ENCODE data around the gene KIF3C.
"Not testable (repeated sequence)": the region's sequence is repeated elsewhere in the genome, so short reads cannot be mapped to it uniquely, and the experiment has no call there.

Gene KIF3C

DNA sequence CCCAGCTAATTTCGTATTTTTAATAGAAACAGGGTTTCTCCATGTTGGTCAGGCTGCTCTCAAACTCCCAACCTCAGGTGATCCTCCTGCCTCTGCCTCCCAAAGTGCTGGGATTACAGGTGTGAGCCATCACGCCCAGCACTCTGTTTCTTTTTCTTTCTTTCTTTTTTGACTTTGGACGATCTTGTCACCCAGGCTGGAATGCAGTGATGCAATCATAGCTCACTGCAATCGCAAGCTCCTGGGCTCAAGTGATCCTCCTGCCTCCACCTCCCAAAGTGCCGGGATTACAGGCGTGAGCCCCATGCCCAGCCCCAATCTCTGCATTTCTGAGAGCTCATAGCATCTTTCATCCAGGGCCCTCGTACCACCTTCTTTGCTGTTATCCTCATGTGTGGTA is 17.1 kb upstream of the KIF3C start:
- not testable (repeated sequence) for DNase-seq (ENCODE audit: low read depth, low spot score)

DNA sequence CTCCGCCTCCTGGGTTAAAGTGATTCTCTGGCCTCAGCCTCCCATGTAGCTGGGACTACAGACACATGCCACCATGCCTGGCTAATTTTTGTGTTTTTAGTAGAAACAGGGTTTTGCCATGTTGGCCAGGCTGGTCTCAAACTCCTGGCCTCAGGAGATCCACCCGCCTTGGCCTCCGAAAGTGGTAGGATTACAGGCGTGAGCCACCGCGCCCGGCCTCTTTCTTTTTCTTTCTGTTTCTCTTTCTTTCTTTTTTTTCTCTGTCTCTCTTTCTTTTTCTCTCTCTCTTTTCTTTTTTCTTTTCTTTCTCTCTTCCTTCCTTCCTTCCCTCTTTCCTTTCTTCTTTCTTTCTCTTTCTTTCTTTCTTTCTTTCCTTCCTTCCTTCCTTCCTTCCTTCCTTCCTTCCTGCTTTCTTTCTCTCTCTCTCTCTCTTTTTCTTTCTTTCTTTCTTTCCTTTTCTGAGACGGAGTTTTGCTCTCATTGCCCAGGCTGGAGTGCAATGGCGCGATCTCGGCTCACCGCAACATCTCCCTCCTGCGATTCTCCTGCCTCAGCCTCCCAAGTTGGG is 16.6 kb upstream of the KIF3C start:
- not testable (repeated sequence) for DNase-seq (ENCODE audit: low read depth, low spot score)

DNA sequence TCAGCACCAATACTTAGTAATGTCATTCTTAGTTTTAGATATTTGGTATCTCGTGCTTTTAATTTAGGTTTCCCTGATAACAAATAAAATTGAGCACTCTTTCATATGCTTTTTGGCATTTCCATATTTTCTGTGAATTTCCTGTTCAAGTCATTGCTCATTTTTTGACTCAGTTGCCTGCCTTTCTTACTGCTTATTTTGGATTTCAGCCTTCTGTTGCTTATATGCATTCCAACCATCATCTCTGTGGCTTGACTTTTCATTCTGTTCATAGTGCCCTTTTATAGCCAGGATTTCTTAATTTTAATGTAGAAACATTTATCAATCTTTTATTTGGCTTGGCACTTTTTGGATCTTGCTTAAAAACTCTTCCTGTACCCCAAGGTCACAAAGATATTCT is 14.5 kb upstream of the KIF3C start:
- no peak for DNase-seq (ENCODE audit: low read depth, low spot score)

DNA sequence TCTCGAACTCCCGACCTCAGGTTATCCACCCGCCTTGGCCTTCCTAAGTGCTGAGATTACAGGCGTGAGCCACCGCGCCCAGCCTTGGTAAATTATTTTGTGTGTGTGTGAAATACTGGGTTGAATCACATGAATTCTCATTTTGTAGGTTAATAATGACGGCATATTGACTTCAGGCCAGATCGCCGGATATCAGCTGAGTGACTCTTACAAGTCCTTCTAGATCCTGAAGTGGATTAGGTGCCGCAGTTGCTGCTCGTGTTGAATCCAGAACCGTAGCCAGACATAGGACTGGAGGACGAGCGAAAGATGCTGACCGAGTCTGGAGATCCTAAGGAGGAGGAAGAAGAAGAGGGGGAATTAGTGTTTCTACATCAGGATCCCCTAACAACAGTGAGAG is 12.2 kb upstream of the KIF3C start:
- DNase-seq (ENCODE audit: low read depth, low spot score): no peak

DNA sequence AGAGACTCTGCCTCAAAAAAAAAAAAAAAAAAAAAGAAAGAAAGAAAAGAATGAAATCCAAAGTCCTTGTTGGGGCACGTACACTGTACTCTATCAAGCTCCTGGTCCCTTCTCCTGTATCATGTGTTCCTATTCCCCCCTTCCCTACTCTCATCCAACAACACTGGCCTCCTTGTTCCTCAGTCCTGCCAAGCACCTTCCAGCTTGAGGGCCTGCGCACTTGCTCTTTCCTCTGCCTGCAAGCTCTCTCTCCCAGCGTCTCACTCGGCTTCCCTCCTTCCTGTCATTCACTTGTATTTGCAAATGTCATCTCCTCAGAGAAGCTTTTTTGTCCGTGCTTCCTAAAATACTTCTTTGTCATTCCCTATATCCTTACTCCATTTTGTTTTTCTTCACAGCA is 10.8 kb upstream of the KIF3C start:
- no peak for DNase-seq (ENCODE audit: low read depth, low spot score)

DNA sequence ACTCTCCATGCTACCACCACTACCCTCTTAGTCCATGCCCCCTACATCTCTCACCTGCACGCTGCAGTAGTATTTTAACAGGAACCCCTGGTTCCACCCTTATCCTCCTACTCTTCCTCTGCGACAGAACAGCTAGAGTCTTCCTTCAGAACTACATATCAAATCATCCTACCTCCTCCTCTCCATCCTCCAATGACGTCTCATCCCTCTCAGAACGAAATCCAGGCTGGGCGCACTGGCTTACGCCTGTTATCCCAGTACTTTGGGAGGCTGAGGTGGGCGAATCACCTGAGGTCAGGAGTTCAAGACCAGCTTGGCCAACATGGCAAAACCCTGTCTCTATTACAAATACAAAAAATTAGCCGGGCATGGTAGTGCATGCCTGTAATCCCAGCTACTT is 10.3 kb upstream of the KIF3C start:
- DNase-seq (ENCODE audit: low read depth, low spot score): no peak

DNA sequence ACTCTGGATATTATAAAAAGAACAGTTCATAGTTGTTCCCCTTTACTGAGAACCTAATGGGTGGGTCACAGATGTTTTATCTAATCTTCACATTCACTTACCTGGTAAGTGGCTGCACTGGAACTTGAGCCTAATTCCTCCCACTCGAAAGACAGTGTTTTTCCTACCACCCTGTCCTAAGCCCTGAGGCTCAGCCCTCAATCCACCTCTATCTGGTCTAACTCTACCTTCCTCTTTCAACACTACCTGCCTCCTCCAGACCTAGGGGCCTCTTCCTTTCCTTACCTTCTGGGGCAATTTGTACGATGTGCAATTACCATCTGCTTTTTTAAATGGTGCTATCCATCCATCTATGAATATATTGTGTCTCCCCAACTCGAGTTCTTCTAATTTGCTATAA is 9.7 kb upstream of the KIF3C start:
- DNase-seq (ENCODE audit: low read depth, low spot score): no peak

DNA sequence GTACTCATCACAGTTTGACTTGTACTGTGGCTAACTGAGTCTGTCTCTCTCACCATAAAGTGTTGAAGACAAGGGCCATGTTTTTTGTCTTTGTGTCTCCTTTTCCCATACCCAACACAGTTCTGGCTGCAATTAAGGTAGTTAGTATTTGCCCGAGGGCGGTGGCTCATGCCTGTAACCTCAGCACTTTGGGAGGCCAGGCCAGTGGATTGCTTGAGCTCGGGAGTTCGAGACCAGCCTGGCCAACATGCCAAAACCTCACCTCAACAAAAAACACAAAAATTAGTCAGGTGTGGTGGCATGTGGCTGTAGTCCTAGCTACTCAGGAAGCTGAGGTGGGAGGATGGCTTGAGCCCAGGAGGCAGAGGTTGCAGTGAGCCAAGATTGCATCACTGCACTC is 6.9 kb upstream of the KIF3C start:
- no peak for DNase-seq (ENCODE audit: low read depth, low spot score)

DNA sequence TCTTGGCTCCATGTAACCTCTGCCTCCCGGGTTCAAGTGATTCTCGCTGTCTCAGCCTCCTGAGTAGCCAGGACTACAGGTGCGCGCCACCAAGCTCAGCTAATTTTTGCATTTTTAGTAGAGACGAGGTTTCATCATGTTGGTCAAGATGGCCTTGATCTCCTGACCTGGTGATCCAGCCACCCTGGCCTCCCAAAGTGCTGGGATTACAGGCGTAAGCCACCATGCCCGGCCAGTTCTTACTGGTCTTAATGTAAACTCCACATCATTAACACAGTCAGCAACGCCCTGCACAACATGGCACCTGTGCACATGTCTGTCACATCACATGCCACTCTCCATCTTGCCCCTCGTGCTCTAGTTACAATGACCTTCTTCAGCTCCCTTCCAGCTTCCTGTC is 5.8 kb upstream of the KIF3C start:
- DNase-seq (ENCODE audit: low read depth, low spot score): no peak

DNA sequence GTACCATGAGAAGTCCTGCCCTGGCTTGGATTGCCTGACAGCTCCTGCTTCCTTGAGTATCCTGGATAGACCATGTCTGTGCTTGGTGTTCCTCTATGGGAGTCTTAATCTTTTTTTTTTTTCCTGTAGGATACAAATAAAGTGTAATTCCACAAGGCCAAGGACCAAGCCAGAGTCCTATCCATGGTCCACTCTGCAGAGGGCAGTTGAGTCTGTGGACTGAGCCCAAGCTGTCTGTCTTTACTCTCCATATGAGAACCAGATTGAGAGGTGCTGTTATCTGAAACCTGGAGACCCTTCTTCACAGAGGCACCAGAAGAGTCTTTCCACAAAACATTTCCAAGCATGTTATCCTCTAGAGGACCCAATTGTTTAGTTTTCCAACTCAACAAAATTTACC is 1.4 kb upstream of the KIF3C start:
- no peak for DNase-seq (ENCODE audit: low read depth, low spot score)

DNA sequence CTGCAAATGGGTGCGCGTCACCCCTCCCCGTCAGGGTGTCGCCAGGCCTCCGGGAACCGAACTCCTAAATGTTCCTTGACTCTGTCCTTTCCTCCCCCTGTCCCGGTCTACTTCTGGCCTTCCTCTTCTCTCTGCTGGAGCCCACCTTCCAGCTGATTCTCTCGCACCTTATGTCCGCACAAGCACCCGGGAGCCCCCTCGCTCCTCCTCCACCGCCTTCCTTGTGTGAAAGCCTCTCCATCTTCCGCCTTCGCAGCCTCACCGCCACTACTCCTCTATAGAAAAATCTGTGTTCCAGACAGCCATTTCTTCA is 627 bp upstream of the KIF3C start:
- no peak for DNase-seq (ENCODE audit: low read depth, low spot score)

DNA sequence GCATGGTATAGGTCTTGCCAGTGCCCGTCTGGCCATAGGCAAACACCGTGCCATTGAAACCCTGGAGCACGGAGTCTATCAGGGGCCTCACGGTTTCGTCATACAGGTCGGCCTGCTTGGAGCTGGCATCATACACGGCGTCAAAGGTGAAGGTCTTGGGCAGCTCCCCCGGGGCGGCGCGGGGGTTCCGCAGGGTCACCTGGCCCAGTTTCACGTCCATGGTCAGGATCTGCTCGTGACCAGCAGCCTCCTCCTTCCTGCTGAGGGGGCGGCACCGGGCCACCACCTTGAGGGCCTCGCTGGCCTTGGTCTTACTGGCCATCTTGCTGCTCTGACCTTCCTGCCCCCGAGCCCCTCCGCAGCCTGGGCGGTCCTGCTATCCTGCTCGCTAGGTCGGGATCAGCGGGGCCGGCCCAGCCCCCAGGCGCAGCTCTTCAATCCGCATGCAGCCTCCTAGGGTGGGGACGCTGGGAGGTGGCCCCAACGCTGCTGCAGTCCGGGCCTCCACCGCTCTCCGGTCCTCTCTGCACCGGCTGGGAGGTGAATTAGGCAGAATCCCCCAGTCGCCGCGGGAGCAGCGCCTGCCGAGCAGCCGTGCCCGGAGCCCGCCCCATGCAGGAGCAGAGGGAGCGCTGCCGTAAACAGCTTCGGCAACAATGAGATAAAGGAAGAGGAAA is 563 bp downstream of the KIF3C start:
- no peak for DNase-seq (ENCODE audit: low read depth, low spot score)

DNA sequence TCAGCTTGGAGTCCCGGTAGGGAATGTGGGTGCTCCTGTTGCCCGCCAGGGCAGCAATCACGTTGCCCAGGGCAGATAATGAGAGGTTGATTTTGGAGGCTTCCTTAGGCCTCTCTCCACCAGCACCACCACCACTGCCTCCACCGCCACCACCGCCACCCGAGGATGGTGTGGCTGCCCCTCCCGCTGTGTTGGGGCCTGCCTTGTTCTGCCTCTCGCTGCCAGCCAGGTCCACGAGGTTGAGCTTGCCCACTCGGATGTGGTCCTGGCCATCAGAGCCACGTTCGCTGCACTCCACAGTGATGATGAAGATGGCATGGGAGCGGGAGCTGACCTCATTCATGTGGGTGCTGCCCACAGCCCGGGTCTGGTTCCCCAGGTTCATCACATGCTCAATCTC is 1.3 kb downstream of the KIF3C start:
- no peak for DNase-seq (ENCODE audit: low read depth, low spot score)

DNA sequence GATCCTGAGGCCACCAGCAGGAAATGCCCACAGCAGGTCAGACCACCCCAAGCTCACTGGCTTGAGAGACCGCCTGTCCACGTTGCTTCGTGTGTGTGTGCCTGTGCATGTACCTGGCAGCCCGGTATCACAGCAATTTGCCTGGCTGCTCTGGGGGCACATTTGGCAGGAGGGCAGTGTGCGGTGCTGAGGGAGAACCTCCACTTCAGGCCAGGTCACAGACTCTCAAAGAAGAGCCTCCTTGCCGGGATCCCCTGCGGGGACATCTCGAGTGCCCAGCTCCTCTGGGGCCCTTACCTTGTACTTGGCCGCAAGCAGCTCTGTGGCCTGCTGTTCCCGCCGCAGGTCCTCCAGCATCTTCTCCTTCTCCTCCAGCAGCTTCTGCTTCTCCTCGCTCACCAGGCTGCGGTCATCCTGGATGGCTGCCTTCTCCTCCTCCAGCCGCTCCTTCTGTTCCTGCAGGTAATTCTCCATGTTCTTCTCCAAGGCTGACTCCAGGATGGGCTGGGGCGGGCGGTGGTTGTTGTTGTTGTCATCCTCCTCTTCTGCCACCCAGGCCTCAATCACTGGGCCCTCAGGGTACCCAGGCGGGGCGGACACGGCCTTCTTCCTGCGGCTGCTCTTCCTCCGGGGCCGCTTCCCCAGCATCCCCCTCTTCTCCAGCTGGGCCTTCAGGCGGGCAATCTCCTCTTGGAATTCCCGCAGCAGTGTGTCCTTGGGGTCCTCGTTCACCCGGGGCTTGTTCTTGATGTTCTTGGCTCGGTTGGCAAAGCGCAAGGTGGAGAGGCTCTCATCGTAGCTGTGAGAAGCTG is 2.0 kb downstream of the KIF3C start:
- DNase-seq (ENCODE audit: low read depth, low spot score): no peak

DNA sequence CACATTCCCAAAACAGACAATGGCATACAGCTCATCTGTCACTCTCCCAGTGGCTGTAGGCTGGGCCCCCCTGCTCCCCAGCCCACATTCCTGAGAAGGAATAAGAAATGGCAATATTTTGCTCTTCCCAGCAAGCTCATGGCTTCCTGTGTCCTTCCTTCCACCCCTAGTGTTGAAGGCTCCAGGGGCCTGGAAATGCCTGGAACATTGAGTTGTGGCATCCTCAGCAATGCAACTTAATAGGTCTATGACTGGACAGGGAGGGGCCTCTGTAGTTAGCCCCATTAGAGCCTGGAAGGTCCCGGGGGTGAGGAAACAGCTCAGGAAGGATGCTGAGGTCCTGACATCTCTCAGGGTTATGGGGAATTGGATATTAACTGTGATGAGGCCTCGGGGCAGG is 3.3 kb downstream of the KIF3C start:
- DNase-seq (ENCODE audit: low read depth, low spot score): peak; percentile 38

DNA sequence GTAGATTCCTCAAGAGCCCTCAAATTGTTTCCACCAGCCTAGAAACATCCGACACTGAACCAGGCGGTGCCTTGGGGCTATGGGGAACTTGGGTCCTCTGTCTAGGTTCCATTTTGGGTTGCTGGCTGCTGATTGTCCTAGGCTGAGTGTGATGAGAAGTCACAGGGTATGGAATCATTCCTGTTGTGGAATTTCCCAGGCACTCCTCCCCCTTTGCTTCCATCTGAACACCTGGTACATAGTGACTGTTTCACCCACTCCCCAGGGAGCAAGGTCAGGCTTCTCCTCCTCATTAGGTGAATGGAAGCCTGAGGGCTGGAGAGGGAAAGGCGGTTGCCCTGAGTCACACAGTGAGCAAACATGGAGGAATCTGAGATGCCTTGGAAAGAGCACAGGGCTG is 4.5 kb downstream of the KIF3C start:
- DNase-seq (ENCODE audit: low read depth, low spot score): peak; percentile 62

DNA sequence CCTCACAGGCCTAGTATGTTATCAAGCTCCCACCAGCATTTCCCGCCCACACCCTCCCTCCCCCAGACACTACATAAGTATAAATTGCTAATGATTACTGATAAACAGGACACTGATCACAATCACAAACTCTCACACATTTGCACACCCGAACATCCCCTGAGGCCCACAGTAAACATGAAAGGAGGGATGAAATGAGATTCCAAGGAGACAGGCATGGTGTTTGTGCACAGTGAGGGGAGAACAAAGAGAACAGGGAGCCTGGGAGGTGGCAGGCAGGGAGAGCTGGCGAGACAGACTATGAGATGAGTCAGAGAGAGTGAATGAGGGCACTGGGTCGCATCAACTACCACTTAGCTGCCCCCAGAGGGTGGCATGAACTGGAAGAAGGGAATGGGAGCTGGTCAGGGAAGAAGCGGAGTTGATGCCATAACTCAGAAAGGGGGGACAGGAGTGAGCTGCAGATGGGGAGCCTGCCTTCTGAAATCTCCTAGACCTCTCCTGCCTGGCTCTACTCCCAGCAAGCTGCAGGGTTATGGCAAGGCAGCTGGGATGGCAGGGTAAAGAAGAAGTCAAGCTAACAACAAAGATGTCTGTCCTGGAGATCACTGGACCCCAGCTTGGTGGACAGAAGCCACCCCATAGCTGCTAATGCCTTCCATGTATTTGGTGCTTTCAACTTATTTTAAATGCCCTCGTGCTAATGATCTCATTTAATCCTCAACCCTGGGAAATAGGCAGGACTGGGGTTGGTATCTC is 5.1 kb downstream of the KIF3C start:
- peak; percentile 78 for DNase-seq (ENCODE audit: low read depth, low spot score)

DNA sequence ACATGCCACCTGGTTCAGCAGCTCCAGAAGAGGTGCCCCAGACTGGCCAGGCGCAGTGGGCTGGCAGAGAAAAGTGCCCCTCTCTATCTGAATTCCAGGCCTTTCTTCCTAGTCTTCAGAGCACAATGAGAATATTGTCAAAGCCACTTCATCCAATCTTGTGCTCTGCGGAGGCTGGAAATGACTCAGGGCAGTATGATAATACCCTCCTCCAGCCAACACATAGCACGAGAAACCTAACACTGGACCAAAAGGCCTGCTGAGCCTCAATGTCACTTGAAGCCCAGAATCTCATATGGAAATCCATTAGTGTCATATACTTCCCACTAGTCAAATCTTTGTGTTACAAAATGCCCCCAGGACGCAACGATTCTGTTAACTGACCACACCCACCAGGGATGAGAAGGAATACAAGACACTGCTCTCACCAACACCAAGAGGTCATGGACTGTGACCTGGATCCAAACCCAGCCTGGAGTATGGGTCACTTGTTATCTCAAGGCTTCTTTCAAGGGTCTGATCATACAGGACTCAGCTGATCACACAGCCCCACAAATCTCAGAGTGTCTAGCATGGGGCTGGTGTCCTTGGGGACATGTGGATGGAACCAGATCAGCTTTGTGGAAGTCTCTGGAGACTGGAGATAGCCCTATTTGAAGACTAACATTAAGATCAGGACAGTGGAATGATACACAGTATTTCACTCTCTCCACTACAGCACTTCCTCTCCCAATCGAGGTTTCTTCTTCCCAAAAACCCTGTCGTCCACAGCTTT is 10.1 kb downstream of the KIF3C start:
- DNase-seq (ENCODE audit: low read depth, low spot score): peak; percentile 73

DNA sequence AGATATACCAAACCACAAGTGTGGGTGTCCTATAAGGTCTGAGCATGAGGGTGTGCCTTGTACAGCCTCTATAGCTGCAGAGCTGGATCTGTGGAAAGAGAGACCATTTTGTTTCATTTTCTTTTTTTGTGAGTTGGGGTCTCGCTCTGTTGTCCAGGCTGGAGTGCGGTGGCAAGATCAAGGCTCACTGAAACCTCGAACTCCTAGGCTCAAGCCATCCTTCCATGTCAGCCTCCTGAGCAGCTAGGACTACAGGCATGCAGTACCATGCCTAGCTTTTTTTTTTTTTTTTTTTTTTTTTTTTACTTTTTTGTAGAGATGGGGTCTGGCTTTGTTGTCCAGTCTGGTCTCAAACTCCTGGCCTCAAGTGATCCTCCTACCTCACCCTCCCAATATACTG is 10.7 kb downstream of the KIF3C start:
- no peak for DNase-seq (ENCODE audit: low read depth, low spot score)

DNA sequence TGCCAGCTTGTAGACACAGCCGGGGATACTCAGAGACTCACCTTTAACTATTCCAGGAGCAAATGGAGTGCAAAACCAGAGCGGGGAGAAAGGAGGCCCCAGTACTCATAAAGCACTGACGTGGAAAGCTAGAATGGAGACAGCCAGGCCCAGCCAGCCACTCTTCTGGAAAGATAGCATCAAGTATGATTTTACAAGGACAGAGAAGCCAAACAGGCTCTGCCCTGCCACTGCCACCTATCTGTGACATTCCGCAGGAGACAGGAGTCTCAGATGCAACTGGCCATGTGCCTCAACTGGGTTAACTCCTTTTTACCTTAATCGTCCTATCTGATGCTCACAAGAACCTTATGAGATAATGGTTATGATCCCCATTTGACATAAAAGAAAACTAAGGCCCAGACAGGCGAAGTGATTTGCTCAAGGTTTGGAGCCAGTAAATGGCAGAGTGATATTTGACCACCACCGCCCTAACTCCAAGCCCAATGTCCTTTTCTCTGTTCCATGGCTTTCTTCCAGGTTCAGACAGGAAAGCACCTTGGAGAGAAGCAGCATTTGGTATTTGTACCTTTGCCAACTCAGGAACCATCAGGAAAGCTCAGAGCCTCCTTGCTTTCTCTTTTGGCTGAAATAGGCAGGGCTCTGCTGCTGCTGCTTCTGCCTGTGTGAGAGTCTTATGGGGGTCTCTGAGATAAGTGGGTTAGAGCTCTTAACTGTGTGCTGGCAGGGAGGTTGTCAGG is 15.6 kb downstream of the KIF3C start:
- DNase-seq (ENCODE audit: low read depth, low spot score): peak; percentile 35

DNA sequence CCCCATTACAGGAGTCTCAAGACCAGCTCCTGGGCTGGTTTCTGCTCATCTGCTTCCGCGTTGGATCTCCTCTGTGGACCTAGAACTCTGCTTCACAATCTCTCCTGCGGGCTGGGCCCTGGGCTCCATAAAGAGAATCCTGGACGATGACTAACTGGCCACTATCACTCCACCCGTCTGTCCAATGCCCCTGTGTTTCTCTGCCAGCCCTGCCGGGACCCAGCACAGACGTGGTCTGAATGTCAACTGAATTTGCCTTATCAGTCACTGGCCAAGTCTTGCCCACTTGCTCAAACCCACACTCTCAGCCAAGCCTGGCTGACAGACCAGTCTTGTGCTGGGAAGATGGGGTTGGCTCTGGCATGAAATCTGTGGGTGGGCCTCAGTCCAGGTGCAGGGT is 17.4 kb downstream of the KIF3C start:
- DNase-seq (ENCODE audit: low read depth, low spot score): peak; percentile 87

Data from astrocyte of the hippocampus (primary cell).